HepG2 (cell line): ENCODE results near the gene ZNF625. TPM values are rescaled to one million over a fixed set of nuclear protein-coding genes. Genes with fewer than 3 reads are reported as not detected.
A peak's percentile ranks its signal among the peaks of the same experiment; 100 is the strongest.

Source experiments
- ARID2 ChIP-seq: sonication (generic); formaldehyde crosslinking; IDR thresholded peaks from 2 replicates; pipeline ENCODE4 v1.8.1; 2022; ENCODE audit warnings: mild to moderate bottlenecking, missing genetic modification reagents, borderline replicate concordance
- CEBPB ChIP-seq: IDR thresholded peaks from 2 replicates; pipeline ENCODE4 v1.6.1; 2011; ENCODE audit warnings: low read depth, low read length, improper control_type of control experiment, borderline replicate concordance
- KDM6A ChIP-seq: IDR thresholded peaks from 2 replicates; pipeline ENCODE4 v1.6.1; 2016; ENCODE audit warnings: low read depth
- KLF12 ChIP-seq: sonication (generic); formaldehyde crosslinking; IDR thresholded peaks from 2 replicates; pipeline ENCODE4 v1.4.0; 2020; ENCODE audit warnings: missing genetic modification reagents, borderline replicate concordance
- NAIF1 ChIP-seq: sonication (generic); formaldehyde crosslinking; IDR thresholded peaks from 2 replicates; pipeline ENCODE4 v1.5.0; 2020; ENCODE audit warnings: mild to moderate bottlenecking, missing genetic modification reagents, borderline replicate concordance
- NONO ChIP-seq, 2 experiments: fragments of 450-650 bp in 1 of 2; sonication (generic) in 1 of 2; formaldehyde crosslinking in 1 of 2; IDR thresholded peaks in 1 of 2; conservative IDR thresholded peaks in 1 of 2; 2 replicates each; pipeline versions ENCODE4 v1.6.1 to v1.8.0; 2017 to 2022; ENCODE audit warnings: mild to moderate bottlenecking in 1 of 2, missing genetic modification reagents in 1 of 2, moderate library complexity in 1 of 2
- PHF20 ChIP-seq: sonication (generic); formaldehyde crosslinking; IDR thresholded peaks from 2 replicates; pipeline ENCODE4 v1.5.0; 2020; ENCODE audit warnings: mild to moderate bottlenecking, missing genetic modification reagents
- RBM39 ChIP-seq: fragments of 200-400 bp; formaldehyde crosslinking; IDR thresholded peaks from one replicate; pipeline ENCODE4 v1.6.1; 2018; ENCODE audit warnings: antibody characterized with exemption, mild to moderate bottlenecking, low read depth, low read length; ENCODE audit not compliant: poor library complexity, severe bottlenecking
- SATB2 ChIP-seq: sonication (generic); formaldehyde crosslinking; IDR thresholded peaks from 2 replicates; pipeline ENCODE4 v1.5.0; 2020; ENCODE audit warnings: missing genetic modification reagents
- SP4 ChIP-seq: sonication (generic); formaldehyde crosslinking; IDR thresholded peaks from 2 replicates; pipeline ENCODE4 v1.8.1; 2023; ENCODE audit warnings: mild to moderate bottlenecking, missing genetic modification reagents
- TMF1 ChIP-seq: sonication (generic); formaldehyde crosslinking; IDR thresholded peaks from 2 replicates; pipeline ENCODE4 v1.8.1; 2022; ENCODE audit warnings: low read depth, missing genetic modification reagents
- ZFP36 ChIP-seq: fragments of 150-350 bp; IDR thresholded peaks from 2 replicates; pipeline ENCODE4 v1.6.1; 2018; ENCODE audit warnings: borderline replicate concordance, low read length, low read depth; ENCODE audit not compliant: partially characterized antibody
- ZNF670 ChIP-seq: sonication (generic); formaldehyde crosslinking; IDR thresholded peaks from 2 replicates; pipeline ENCODE4 v1.8.0; 2022; ENCODE audit warnings: mild to moderate bottlenecking, missing genetic modification reagents, borderline replicate concordance
- ZSCAN20 ChIP-seq: sonication (generic); formaldehyde crosslinking; IDR thresholded peaks from 2 replicates; pipeline ENCODE4 v1.4.0; 2020; ENCODE audit warnings: missing genetic modification reagents, mild to moderate bottlenecking, borderline replicate concordance
- ZSCAN21 ChIP-seq: sonication (generic); formaldehyde crosslinking; IDR thresholded peaks from 2 replicates; pipeline ENCODE4 v1.8.0; 2022; ENCODE audit warnings: mild to moderate bottlenecking, missing genetic modification reagents, moderate library complexity, borderline replicate concordance
- ZSCAN25 ChIP-seq: sonication (generic); formaldehyde crosslinking; IDR thresholded peaks from 2 replicates; pipeline ENCODE4 v1.8.0; 2022; ENCODE audit warnings: mild to moderate bottlenecking, missing genetic modification reagents
- polyA plus RNA-seq, 8 experiments: library from polyadenylated mRNA; depleted of rRNA in 3 of 8; stranded (reverse) in 7 of 8; unstranded in 1 of 8; fragments of >200 nt; fragmentation: Illumina TruSeq in 4 of 8; extraction: Trizol in 4 of 8; gene quantifications; 2 replicates each; pipeline versions ENCODE4 v1.2.1 to v1.2.3, GENCODE V29; 2011 to 2016; ENCODE audit warnings: low read depth in 4 of 8, missing spikeins in 1 of 8, mixed read lengths in 1 of 8; ENCODE audit not compliant: insufficient read depth in 1 of 8
- total RNA-seq, 5 experiments: library from RNA; depleted of rRNA; stranded (reverse); fragments of >200 nt; fragmentation: Illumina TruSeq; extraction: Trizol; gene quantifications; 2 replicates each; pipeline ENCODE4 v1.2.3, GENCODE V29; 2016; ENCODE audit warnings: low read depth in 1 of 5
- TF ChIP-seq, protein P1 (sequence below): IDR thresholded peaks from 2 replicates; pipeline ENCODE4 v1.6.1; 2016; ENCODE audit warnings: missing genetic modification reagents, missing compliant biosample characterization
- TF ChIP-seq, protein P2 (sequence below): sonication (generic); formaldehyde crosslinking; IDR thresholded peaks from 2 replicates; pipeline ENCODE4 v1.4.0; 2020; ENCODE audit warnings: missing genetic modification reagents
- TF ChIP-seq, protein P3 (sequence below): sonication (generic); formaldehyde crosslinking; conservative IDR thresholded peaks from 2 replicates; pipeline ENCODE4 v1.4.0; 2020; ENCODE audit warnings: missing genetic modification reagents
- TF ChIP-seq, protein P4 (sequence below): sonication (generic); formaldehyde crosslinking; IDR thresholded peaks from 2 replicates; pipeline ENCODE4 v1.5.1; 2020; ENCODE audit warnings: mild to moderate bottlenecking, missing genetic modification reagents

The ZNF625 gene
- total and polyA plus RNA-seq, 2 of the 13 experiments (the other 11 are each of a cell fraction or from before 2014, with no cell fraction given), result 1.7 to 12.2 TPM

DNA sequence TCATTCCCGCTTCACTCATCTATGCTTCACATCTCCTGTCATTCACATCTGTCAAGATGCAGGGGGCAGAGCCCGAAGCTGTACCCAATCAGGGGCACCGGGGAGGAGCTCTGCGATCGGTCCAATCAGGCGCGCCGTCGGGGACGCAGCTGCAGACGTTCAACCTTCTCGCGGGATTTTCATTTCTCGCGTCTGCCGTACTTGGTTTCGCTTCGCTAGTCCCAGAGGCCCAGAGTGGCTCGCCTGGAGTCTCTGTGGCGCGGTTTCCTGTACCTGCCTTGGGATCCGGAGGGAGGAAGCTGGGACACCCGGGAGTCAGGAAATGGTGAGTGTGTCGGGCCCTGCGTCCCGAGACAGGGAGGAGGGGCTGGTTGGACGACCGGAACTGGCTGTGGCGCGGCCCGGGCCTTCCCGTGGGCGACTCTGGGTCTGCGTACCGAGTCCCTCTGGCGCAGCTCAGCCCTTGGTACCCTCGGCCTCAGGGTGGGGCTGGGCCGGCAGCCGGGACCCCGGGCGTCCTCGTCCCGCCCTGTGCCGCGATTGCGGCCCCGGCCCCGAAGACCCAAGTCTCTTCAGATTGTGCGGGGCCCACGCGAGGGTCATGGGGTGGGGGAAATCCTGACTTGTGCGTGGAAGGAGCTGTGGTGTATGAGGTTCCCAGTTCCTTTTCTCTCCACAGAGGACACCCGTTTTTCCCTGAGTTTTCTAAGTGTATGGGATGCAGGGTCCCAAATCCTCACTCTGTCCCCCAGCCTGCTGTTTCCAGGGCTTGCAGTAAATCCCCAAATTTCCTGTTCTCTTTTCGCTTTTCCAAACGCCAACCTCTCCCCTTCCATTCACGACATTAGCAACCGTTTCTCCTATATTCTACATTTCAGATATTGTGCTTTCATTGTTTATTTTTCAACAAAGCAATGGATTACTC lies 6.6 kb upstream of the ZNF625 start, which contains the start of gene ZNF136 (continued):
- TF ChIP-seq NONO (IDR thresholded peaks at IDR 0.05) (no peak), NONO (CRISPR knock-in tag; conservative IDR thresholded peaks at IDR 0.05) (peak; percentile 74; the same call in 1 of the 2 replicates), ZFP36 (no peak), ARID2 (peak; percentile 77; the same call in 1 of the 2 replicates), NAIF1 (CRISPR knock-in tag) (peak; percentile 44; the same call in 1 of the 2 replicates), KDM6A (no peak), ZSCAN25 (CRISPR knock-in tag) (peak; percentile 66; the same call in 1 of the 2 replicates), TMF1 (CRISPR knock-in tag) (no peak), ZSCAN20 (CRISPR knock-in tag) (no peak), SATB2 (0 out of 2 replicates have a peak, but pooled peaks have one; percentile 18), RBM39 (no peak), KLF12 (0 out of 2 replicates have a peak, but pooled peaks have one; percentile 47), CEBPB (no peak), SP4 (no peak; the same call in 1 of the 2 replicates), ZNF670 (CRISPR knock-in tag) (no peak), ZSCAN21 (CRISPR knock-in tag) (peak; percentile 55; the same call in 1 of the 2 replicates), PHF20 (CRISPR knock-in tag) (peak; percentile 86)
- TF ChIP-seq, protein P1, sequence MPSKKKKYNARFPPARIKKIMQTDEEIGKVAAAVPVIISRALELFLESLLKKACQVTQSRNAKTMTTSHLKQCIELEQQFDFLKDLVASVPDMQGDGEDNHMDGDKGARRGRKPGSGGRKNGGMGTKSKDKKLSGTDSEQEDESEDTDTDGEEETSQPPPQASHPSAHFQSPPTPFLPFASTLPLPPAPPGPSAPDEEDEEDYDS (CRISPR knock-in tag), result peak; percentile 53; the same call in 1 of the 2 replicates
- TF ChIP-seq, protein P2, sequence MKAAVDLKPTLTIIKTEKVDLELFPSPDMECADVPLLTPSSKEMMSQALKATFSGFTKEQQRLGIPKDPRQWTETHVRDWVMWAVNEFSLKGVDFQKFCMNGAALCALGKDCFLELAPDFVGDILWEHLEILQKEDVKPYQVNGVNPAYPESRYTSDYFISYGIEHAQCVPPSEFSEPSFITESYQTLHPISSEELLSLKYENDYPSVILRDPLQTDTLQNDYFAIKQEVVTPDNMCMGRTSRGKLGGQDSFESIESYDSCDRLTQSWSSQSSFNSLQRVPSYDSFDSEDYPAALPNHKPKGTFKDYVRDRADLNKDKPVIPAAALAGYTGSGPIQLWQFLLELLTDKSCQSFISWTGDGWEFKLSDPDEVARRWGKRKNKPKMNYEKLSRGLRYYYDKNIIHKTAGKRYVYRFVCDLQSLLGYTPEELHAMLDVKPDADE (CRISPR knock-in tag), result no peak
- TF ChIP-seq, protein P3, sequence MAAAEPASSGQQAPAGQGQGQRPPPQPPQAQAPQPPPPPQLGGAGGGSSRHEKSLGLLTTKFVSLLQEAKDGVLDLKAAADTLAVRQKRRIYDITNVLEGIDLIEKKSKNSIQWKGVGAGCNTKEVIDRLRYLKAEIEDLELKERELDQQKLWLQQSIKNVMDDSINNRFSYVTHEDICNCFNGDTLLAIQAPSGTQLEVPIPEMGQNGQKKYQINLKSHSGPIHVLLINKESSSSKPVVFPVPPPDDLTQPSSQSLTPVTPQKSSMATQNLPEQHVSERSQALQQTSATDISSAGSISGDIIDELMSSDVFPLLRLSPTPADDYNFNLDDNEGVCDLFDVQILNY, result 0 out of 2 replicates have a peak, but pooled peaks have one; percentile 44
- TF ChIP-seq, protein P4, sequence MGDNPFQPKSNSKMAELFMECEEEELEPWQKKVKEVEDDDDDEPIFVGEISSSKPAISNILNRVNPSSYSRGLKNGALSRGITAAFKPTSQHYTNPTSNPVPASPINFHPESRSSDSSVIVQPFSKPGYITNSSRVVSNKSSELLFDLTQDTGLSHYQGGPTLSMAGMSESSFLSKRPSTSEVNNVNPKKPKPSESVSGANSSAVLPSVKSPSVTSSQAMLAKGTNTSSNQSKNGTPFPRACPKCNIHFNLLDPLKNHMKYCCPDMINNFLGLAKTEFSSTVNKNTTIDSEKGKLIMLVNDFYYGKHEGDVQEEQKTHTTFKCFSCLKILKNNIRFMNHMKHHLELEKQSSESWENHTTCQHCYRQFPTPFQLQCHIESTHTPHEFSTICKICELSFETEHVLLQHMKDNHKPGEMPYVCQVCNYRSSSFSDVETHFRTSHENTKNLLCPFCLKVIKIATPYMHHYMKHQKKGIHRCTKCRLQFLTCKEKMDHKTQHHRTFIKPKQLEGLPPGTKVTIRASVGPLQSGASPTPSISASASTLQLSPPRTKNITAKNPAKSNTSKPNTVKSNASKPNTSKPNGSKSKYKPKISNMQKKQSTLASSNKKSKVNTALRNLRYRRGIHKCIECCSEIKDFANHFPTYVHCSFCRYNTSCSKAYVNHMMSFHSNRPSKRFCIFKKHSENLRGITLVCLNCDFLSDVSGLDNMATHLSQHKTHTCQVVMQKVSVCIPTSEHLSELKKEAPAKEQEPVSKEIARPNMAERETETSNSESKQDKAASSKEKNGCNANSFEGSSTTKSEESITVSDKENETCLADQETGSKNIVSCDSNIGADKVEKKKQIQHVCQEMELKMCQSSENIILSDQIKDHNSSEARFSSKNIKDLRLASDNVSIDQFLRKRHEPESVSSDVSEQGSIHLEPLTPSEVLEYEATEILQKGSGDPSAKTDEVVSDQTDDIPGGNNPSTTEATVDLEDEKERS (CRISPR knock-in tag), result peak; percentile 66; the same call in 1 of the 2 replicates
